Measurements from ENCODE around the gene LBR. TPM values are rescaled to one million over a fixed set of nuclear protein-coding genes. Genes with fewer than 3 reads are reported as not detected.

The LBR gene
- total and polyA plus RNA-seq, 4 donors: 14.3 to 201 (median 22.6) TPM

DNA sequence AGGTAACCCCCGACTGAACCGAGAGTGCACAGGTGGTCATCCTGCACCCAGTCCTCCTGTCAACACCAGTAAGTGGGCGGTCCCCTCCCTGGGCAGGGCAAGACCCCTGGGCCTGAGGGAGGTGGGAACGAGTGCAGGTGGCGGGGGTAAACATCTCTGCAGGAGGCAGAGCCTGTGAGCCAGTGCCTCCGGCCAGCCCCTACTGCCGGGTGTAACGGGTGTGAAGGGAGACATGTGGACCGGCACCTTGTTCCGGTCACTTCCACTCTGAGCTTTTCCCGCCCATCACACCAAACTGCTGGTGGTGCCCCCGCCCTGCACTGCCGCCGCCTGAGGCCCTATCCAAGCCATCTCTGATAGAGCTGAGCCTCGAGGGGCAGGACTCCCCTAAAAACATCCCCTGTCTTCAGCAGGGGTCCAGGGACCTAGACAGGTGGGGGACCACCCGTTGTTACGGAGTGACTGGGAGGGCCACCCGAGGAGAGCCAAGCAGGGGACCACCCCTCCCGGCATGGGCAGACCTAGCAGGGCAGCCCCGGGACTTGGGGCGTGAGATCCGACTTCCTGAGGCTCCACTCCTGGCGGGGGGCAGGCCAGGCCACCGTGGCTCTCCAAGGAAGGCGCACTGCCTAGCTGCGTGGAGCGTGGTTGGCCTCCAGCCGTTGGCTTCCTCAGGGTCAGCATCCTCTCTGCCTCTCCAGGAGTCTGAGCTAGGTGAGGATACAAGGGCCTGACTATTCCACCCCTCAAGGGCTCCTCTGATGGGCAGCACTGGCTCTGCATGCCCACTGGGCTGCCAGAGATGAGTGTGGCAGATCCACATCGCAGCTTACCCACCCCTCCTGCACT lies 43.8 kb upstream of the LBR start:
- H3K4me3 ChIP-seq (ENCODE audit: low read depth in 1 of 3, low read length in 3 of 3): no peak overlapping the region
- no peak overlapping the region for H3K9ac ChIP-seq (ENCODE audit: low read depth in 1 of 2, low read length in 2 of 2)
- no peaks in the 10 kb centered on the region for H3K27me3 ChIP-seq (ENCODE audit: control insufficient read depth in 4 of 4, insufficient read depth in 4 of 4, low read length in 3 of 4)
- no peaks in the 10 kb centered on the region for H3K36me3 ChIP-seq (ENCODE audit: control insufficient read depth in 4 of 4, insufficient read depth in 3 of 4, low read depth in 1 of 4, low read length in 3 of 4)
- H3K4me1 ChIP-seq (ENCODE audit: control insufficient read depth in 4 of 4, insufficient read depth in 4 of 4, low read length in 3 of 4): peaks cover 0 to 7% (median 4%) of the 10 kb centered on the region in 4 donors
- TF ChIP-seq JUND (IDR thresholded peaks at IDR 0.05): no peak
- no peak for TF ChIP-seq NR2F2 (IDR thresholded peaks at IDR 0.05)
- TF ChIP-seq FOXA1 (IDR thresholded peaks at IDR 0.05): no peak
- no peak for TF ChIP-seq RAD21 (IDR thresholded peaks at IDR 0.05)
- TF ChIP-seq YY1 (IDR thresholded peaks at IDR 0.05): no peak
- TF ChIP-seq, protein P1, sequence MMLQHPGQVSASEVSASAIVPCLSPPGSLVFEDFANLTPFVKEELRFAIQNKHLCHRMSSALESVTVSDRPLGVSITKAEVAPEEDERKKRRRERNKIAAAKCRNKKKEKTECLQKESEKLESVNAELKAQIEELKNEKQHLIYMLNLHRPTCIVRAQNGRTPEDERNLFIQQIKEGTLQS (IDR thresholded peaks at IDR 0.05): no peak
- TF ChIP-seq GABPA (IDR thresholded peaks at IDR 0.05 in 1 of 2, conservative IDR thresholded peaks at IDR 0.05 in 1 of 2): no peak
- no peak for TF ChIP-seq RXRA (IDR thresholded peaks at IDR 0.05)
- no peak for TF ChIP-seq HNF4G (IDR thresholded peaks at IDR 0.05)
- TF ChIP-seq, protein P2, sequence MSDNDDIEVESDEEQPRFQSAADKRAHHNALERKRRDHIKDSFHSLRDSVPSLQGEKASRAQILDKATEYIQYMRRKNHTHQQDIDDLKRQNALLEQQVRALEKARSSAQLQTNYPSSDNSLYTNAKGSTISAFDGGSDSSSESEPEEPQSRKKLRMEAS (IDR thresholded peaks at IDR 0.05): no peak
- TF ChIP-seq, protein P3, sequence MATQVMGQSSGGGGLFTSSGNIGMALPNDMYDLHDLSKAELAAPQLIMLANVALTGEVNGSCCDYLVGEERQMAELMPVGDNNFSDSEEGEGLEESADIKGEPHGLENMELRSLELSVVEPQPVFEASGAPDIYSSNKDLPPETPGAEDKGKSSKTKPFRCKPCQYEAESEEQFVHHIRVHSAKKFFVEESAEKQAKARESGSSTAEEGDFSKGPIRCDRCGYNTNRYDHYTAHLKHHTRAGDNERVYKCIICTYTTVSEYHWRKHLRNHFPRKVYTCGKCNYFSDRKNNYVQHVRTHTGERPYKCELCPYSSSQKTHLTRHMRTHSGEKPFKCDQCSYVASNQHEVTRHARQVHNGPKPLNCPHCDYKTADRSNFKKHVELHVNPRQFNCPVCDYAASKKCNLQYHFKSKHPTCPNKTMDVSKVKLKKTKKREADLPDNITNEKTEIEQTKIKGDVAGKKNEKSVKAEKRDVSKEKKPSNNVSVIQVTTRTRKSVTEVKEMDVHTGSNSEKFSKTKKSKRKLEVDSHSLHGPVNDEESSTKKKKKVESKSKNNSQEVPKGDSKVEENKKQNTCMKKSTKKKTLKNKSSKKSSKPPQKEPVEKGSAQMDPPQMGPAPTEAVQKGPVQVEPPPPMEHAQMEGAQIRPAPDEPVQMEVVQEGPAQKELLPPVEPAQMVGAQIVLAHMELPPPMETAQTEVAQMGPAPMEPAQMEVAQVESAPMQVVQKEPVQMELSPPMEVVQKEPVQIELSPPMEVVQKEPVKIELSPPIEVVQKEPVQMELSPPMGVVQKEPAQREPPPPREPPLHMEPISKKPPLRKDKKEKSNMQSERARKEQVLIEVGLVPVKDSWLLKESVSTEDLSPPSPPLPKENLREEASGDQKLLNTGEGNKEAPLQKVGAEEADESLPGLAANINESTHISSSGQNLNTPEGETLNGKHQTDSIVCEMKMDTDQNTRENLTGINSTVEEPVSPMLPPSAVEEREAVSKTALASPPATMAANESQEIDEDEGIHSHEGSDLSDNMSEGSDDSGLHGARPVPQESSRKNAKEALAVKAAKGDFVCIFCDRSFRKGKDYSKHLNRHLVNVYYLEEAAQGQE (IDR thresholded peaks at IDR 0.05): no peak
- no peak for TF ChIP-seq SP1 (IDR thresholded peaks at IDR 0.05)
- TF ChIP-seq FOXA2 (IDR thresholded peaks at IDR 0.05): no peak
- TF ChIP-seq, protein P4, sequence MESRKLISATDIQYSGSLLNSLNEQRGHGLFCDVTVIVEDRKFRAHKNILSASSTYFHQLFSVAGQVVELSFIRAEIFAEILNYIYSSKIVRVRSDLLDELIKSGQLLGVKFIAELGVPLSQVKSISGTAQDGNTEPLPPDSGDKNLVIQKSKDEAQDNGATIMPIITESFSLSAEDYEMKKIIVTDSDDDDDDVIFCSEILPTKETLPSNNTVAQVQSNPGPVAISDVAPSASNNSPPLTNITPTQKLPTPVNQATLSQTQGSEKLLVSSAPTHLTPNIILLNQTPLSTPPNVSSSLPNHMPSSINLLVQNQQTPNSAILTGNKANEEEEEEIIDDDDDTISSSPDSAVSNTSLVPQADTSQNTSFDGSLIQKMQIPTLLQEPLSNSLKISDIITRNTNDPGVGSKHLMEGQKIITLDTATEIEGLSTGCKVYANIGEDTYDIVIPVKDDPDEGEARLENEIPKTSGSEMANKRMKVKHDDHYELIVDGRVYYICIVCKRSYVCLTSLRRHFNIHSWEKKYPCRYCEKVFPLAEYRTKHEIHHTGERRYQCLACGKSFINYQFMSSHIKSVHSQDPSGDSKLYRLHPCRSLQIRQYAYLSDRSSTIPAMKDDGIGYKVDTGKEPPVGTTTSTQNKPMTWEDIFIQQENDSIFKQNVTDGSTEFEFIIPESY (IDR thresholded peaks at IDR 0.05): no peak
- no peak for TF ChIP-seq HNF4A (conservative IDR thresholded peaks at IDR 0.05)
- TF ChIP-seq EGR1 (IDR thresholded peaks at IDR 0.05; ENCODE audit: low read depth in 2 of 2): no peak
- no peaks in the 10 kb centered on the region for H3K9me3 ChIP-seq (ENCODE audit: control insufficient read depth in 4 of 4, low read length in 3 of 4)
- no peak for DNase-seq (ENCODE audit: low spot score)
- no peak overlapping the region for H3K27ac ChIP-seq (ENCODE audit: low read depth in 1 of 2, low read length in 2 of 2)
- WGBS: 86% methylated on average over 29 of the region's 29 CpGs

DNA sequence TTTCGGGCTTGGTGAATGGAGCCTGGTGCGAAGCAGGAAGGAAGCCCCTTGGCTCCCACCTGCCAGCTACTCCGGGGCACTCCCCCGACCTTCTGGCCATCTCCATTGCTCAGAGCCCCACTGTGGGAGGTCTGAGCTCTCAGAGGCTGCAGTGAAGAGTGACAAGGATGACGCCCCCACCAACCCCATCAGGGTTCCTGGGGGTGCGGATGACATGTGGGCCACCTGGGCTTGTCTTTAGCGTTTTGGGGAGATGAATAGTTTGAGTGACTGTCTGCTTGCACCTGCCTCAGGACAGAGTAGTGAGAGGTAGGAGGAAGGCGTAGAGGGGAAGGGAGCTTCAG lies 43.2 kb upstream of the LBR start:
- no peak overlapping the region for H3K27ac ChIP-seq (ENCODE audit: low read depth in 1 of 2, low read length in 2 of 2)
- no peak overlapping the region for H3K4me3 ChIP-seq (ENCODE audit: low read depth in 1 of 3, low read length in 3 of 3)
- DNase-seq (ENCODE audit: low spot score): no peak
- no peaks in the 10 kb centered on the region for H3K9me3 ChIP-seq (ENCODE audit: control insufficient read depth in 4 of 4, low read length in 3 of 4)
- H3K27me3 ChIP-seq (ENCODE audit: control insufficient read depth in 4 of 4, insufficient read depth in 4 of 4, low read length in 3 of 4): no peaks in the 10 kb centered on the region
- H3K9ac ChIP-seq (ENCODE audit: low read depth in 1 of 2, low read length in 2 of 2): no peak overlapping the region
- TF ChIP-seq HNF4G (IDR thresholded peaks at IDR 0.05): no peak
- no peak for TF ChIP-seq RXRA (IDR thresholded peaks at IDR 0.05)
- no peak for TF ChIP-seq SP1 (IDR thresholded peaks at IDR 0.05)
- TF ChIP-seq TAF1 (conservative IDR thresholded peaks at IDR 0.05): no peak
- TF ChIP-seq HNF4A (conservative IDR thresholded peaks at IDR 0.05): no peak
- no peak for TF ChIP-seq JUND (IDR thresholded peaks at IDR 0.05)
- no peaks in the 10 kb centered on the region for H3K36me3 ChIP-seq (ENCODE audit: control insufficient read depth in 4 of 4, insufficient read depth in 3 of 4, low read depth in 1 of 4, low read length in 3 of 4)
- peaks cover 0 to 7% (median 4%) of the 10 kb centered on the region in 4 donors for H3K4me1 ChIP-seq (ENCODE audit: control insufficient read depth in 4 of 4, insufficient read depth in 4 of 4, low read length in 3 of 4)
- WGBS: 88% methylated on average over 8 of the region's 8 CpGs

Data from liver (tissue), 9 donors.